Stimulated activated CD4-positive, alpha-beta T cell treated with anti-CD3 and anti-CD28 coated beads, Interleukin-1b, Interleukin-23, amount 100 ng/mL, for 4 hours (primary cell): ENCODE measurements around the gene NUP98.
"Not testable (repeated sequence)": the region's sequence is repeated elsewhere in the genome, so short reads cannot be mapped to it uniquely, and the experiment has no call there.

Experiments
- DNase-seq, 2 donors: peaks; one replicate each; pipeline ENCODE4 v3.0.0-alpha.2; 2020; ENCODE audit warnings: low read depth in 2 of 2

NUP98 gene

DNA sequence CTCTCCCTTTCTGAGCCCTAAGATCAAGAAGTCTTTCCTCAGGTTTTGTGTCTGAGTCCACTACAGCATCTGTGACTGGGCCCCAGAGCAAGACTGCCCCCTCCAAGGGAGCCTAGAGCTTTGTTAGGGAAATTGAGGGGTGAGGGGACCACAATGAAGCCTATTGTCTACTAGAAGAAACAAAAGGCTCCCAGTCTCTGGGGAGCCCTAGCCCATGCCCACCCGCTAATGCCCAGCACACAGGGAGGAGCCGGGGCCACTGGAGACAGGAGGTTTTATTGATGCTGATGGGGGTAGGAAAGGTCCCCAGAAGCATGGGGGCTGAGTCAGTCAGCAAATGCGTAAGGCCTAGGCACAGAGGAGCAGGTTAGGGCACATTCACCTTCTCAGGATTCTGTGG, 29.4 kb upstream of the NUP98 start:
- DNase-seq, result no peak

DNA sequence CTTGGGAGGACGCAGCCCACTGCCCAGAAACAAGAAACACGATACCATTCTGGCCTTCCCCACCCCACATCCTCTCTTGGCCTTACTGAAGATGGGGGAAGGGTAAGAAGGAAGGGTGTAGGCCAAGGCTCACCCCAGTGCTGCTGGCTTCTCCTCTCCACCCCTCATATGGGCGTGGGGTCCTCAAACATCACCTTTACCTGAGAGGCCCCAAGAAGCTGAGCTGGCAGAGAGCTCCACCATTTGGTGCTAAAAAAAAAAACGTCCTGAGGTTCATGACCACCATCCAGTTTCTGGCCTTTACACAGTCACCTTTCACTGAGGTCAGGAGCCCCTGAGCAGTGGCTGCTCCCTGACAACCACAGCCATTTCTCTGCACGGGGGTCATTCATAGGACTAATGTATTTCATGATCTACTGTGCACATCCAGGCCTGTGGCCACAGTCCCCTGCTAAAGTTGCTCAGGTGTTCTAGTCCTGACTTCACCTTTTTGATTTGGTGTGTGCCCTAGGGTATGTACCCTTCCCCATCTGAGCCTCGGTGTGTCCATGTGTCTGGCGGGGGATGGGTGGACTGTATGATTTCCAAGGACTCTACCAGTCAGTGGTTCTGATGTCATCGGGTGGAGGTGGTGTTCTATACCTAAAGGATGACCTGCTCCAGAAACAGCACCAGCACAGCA, 28.3 kb upstream of the NUP98 start:
- no peak for DNase-seq

DNA sequence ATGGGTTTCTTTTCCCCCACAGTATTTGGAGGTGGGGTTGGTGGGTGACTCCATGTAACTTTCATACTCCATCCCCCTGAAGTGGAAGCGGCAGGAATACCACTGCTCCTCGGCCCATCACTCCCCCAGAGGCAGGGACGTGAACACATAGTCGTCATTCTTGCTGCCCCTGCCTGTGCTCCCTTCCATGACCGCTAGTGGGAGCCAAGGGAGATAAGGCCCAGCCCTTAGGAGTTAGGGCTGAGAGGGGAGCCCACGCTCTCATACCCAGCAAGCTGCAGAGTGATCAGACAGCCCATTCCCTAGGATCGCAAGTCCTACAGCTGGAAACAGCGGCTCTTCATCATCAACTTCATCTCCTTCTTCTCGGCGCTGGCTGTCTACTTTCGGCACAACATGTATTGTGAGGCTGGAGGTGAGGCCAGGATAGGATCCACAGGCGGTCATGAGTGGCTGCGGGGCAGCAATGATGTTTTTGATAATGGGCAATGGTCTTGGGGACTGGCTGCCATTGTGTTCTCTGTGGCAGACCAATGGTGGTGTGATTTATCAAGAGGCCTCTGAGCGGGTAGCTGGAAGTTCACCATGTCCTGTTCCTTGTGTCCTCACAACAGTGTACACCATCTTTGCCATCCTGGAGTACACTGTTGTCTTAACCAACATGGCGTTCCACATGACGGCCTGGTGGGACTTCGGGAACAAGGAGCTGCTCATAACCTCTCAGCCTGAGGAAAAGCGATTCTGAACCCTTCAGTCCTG, 27.5 kb upstream of the NUP98 start:
- DNase-seq, result peak; percentile 74 to 77

DNA sequence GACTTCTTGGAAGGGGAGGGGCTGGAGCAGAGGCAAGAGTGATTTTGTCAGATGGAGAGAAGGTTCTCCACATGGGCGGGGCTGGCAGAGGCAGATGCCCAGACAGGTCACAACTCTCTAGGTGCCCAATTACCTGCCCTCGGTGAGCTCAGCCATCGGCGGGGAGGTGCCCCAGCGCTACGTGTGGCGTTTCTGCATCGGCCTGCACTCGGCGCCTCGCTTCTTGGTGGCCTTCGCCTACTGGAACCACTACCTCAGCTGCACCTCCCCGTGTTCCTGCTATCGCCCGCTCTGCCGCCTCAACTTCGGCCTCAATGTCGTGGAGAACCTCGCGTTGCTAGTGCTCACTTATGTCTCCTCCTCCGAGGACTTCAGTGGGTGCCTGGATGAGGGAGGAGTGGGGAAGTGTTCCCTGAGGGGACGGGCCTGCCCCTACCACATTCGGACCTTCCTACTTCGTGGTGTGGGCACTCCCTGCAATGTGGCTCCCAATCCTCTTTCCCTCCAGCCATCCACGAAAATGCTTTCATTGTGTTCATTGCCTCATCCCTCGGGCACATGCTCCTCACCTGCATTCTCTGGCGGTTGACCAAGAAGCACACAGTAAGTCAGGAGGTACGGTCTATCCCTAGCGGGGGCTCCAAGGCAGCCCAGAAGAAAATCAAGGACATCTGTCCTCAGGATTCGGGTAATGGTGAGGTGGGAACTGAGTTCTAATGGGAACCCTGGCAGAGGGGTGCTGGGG, 26.6 kb upstream of the NUP98 start:
- no peak for DNase-seq

DNA sequence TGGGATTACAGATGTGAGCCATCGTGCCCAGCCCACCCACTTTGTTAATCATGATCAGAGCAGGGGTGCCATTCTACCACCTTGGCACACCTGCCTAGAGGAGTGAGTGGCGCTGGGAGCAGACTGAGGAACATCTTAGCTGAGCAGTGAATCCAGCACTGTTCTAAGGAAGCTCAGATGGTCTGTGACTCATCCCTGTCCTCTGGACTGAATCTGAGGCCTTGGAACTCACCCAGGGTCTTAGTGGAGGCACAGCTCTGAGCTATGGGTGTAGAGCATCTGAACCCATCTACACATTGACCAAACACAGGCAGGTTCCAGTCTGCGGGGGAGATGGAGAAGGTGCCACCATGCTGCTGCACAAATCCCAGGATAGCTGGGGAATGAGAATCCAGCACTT, 25.9 kb upstream of the NUP98 start:
- DNase-seq, result no peak

DNA sequence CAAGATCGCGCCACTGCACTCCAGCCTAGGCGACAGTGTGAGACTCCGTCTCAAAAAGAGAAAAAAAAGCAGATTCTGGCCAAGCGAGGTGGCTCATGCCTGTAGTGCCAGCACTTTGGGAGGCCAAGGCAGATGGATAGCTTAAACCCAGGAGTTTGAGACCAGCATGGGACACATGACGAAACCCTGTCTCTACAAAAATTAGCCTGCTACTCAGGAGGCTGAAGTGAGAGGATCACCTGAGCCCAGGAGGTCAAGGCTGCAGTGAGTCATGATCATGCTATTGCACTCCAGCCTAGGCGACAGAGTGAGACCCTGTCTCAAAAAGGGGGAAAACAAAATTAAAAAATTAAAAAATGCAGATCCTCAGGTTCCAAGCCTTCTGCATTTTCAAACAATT, 25.0 kb upstream of the NUP98 start:
- no peak for DNase-seq

DNA sequence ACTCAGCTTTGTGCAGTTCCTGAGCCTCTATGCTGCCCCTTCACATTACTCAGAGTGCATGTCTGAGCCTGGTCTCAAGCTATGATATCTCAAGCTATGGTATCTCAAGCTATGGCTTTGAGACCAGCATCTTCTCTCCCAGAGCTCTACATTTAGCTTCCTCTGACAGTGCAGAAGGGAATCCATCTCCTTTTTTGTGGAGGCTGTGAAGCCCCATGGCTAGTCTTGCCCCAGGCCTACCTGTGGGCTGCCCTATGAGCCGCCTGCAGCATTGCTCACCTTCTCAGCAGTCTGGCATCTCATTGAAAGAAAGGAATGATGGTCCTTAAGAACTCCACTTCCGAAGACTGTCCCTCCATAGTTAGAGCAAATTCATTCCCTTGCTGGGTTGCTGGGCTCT, 23.6 kb upstream of the NUP98 start:
- DNase-seq, result no peak

DNA sequence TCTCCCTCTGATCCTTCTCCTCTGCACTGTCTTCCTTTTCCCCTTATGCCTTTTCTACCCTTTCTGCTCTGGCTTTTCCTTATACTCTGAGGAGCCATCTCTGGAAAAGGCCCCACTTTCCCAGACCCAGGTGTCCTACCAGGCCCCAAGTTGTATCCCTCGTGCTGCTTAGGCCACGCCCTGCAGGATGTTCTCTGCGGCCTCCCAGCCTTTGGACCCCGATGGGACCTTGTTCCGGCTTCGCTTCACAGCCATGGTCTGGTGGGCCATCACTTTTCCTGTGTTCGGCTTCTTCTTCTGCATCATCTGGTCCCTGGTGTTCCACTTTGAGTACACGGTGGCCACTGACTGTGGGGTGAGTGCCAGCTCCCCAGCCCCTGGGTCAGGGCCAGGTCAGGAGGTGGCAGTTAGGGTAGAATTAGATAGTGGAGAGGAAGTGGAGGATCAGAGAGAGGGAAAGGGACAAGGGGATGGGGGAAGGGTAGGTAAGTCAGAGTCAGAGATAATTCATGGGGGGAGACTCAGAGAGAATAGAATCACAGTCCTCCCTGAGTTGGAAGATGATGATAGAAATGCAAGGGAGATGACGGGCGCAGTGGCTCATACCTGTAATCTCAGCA, 19.9 kb upstream of the NUP98 start:
- DNase-seq, result no peak

DNA sequence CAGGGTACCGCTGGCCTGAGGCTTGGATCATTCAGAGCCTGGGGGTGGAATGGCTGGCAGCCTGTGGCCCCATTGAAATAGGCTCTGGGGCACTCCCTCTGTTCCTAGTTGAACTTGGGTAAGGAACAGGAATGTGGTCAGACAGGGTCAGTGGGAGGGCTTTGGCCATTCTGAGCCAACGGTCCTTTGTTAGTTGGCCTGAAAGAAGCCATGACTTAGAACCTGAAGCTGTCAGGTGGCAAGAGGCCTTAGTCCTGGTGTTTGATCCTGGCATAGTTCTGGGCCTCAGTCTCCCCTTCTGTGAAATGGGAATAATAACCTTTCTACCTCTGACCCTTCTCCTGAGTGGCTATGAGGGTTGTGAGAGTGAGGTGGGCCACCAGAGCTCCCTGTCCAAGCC, 19.3 kb upstream of the NUP98 start:
- DNase-seq, result no peak

DNA sequence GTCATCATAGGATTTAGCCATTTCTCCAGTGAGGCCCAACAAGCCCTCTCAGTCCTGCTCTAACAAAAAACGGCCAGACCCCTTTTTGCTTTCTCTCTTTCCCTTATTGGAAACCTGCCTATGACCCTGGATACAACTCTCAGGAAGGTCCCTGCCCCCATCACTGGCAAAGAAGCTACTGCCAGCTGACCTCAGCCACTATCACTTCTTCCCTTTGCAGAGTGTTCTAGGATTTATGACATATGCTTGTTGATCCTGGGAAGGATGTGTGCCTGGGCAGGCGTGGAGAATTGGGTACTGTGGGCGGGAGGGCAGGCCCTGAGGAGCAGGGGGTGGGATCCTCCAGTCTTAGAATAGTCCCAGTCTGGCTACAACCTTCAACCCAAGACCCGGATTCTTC, 18.5 kb upstream of the NUP98 start:
- DNase-seq, result no peak

DNA sequence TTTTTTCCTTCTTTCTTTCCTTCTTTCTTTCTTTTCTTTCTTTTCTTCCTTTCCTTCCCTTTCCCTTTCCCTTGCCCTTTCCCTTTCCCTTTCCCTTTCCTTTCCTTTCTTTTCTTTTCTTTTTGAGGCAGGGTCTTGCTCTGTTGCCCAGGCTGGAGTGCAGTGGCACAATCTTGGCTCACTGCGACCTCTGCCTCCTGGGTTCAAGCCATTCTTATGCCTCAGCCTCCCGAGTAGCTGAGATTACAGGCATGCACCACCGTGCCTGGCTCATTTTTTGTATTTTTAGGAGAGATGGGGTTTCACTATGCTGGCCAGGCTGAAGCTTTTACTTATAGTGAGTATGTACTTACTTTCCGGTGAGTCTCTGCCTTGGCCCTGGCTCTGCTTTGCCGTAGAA, 17.5 kb upstream of the NUP98 start:
- DNase-seq, result not testable (repeated sequence)

DNA sequence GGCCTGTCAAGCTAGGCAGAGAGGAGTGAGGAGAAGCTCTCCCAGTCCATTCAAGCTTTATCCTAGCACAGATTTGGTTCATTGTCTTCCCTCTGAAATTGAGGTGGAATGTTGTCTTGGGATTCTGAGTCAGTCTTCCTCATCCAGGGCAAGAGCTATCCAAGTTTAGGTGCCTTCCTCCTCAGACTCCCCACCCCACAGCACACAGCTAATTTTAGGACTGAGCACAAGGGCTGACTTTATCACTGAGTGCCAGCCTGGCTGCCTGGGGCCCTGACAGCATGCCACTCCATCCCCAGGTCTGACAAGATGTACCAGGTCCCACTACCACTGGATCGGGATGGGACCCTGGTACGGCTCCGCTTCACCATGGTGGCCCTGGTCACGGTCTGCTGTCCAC, 13.6 kb upstream of the NUP98 start:
- no peak for DNase-seq

DNA sequence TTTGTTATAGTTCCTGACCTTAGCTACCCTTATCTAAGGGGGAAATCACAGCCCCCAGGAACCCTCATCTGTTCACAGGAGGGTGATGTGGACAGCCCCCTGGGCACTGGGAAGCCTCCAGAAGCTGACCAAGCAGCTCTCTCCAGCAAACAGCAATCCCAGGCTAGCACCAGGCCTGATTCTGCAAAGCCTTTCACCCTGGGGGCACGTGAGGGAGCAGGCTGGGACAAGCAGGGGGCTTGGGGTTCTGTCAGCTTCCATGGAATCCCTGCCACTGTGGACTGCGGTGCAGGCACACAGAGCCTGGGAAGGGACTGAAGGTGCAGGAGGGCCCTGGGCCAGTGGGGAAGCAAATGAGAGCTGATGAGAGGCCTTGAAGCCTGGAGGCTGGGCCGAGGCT, 13.1 kb upstream of the NUP98 start:
- DNase-seq, result no peak

DNA sequence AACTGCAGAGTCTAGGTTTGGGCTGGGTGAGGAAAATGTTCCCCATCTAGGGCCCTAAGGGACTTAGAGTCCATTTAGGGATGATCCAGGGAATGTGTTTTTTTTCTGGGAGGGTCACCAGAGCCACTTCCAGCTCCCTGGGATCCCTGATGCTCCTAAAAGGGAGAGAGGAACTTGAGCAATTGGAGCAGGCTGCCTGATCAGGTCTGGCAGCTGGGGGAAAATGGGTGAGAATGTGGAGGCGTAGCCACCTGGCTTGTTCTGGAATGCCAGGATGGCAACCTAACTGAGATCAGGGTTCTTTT, 12.2 kb upstream of the NUP98 start:
- DNase-seq, result no peak

DNA sequence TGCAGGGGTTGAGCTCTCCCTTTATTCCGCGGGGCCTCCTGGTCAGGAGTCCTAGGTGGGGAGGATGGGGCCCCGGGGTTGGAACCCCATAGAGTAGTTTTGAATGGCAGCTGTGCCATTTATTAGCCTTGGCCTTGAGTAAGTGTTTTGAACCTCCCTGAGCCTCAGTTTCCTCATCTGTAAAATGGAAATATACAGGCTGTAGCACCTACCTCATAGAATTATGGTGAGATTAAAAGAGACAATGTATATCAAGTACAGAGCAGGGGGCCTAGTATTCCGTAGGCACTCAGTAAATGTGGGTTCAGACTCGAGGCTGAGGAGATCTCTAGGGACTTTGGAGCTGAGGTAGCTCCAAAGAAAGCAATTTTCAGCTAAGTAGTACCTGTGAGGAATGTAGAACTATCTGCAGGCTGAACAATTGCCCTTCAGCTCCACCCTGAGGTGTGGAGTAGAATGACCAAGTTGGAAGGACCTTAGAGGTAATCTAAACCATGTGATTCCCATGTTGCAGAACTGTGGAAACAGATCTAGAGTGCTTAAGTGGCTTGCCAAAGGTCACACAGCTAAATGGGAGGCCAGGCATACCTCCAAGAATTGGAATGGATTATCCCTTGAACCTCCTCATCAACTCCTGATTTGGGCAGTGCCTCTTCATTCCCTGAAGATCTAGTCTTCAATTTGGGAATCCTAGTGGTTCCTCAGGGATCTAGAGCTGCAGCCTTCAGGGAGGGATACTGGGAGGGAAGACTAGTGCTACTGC, 11.7 kb upstream of the NUP98 start:
- DNase-seq, result no peak

DNA sequence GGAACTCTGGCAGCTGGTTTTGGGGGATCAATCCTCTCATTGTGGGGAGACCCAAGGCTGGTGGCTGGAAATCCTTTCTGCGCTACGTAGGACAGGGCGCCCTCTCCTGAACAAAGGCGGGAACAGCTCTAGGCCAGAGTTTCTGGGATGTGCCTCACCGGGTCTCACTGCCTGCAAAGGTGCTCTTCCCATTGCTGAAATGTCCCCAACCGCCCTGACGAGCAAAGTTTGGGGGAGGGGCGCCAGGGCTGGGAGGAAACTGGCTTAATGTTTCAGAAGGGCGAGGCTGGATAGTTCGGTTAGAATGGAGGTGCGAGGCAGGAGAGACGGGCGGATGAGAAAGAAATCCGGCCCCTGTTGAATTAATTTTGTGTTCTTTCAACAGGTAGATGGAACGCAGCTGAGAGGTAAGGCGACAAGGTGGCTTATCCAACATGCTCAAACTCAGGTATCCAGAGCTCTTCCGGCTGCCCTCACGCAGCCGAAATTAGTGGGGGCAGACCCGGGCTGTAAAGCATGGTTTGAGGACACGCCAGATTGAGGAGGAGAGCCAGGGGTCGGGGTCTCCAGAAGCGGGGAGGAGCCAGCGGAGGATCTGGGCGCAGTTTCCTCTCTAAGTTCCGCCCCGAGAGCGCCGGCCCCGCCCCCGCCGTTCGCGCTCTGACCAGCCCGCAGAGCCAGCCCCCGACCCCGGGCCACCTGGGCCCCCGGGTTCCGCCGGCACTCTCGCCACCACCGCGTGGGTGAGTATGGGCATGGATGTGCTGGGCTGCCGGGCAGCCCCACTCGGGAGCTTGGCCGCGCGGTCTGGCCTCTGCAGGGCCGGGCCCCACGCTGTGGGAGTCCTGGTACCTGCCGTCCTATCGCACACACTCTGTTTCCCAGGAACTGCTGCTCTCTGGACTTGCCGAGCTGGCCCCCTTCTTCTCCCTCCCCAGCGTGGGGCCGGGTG, 10.8 kb upstream of the NUP98 start, which contains the start of gene PGAP2:
Gene PGAP2 (plus strand): TSS at position 652 of the 952 bp plus-strand sequence. CDS start 2,700 bp downstream, outside the sequence.
- peak; percentile 41 to 61 for DNase-seq

DNA sequence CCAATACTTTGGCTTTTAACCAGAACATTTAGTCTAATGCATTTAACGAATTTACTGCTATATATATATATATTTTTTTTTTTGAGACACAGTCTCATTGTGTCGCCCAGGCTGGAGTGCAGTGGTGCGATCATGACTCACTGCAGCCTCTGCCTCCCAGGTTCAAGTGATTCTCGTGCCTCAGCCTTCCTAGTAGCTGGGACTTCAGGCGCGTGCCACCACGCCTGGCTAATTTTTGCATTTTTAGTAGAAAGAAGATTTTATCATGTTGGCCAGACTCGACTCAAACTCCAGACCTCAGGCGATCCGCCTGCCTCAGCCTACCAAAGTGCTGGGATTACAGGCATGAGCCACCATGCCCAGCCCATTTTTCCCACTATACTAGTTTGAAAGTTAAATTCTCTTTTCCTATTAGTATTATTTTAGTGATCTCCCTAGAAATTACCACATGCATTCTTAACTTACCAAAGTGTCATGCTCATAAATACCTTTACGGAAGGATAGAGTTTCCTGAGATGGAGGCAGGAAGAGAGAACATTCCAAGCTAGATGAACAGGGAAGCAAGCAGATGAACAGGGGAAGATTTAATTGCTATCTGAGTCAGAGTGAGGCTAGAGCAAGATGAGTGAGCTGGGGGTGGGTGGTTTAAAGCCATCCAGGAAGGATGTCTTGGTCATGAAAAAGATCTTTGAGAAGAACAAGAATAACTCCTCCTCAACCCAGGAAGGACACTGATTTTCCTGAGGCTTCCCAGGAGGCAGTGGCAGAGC, 6.6 kb upstream of the NUP98 start:
- no peak for DNase-seq

DNA sequence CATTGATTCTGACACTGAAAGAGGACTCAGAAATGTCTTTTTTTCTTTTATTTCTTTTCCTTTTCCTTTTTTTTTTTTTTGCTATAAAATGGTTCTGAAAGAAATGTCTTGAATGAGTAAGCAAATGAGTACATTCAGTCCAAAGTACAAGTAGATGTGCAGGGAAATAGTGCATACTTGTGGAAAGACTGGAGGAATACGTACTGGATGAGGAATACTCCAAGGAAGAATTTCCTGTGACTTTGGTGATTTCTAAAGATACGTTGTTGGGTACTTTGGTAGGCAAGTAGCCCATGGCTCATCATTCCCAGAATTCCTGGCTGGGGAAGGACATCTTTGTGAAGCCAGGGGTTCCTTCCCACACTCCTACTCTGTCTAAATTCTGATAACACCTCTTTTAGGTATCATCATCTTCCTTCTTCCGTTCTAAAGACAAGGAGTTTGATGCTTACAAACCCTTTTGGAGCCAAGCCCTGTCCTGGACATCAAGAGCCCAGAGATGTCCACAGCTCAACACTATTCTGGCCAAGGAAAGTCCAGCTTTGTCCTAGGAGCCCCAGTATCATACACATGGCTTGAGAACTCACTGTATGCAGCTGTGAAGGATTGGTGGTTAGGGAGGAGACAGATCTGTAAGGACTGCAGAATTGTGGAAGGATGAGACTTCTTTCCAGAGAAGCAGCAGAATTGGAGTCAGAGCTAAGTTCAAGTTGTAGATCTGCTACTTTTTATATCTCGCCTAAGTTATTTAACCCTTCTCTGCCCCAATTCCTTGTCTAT, 4.8 kb upstream of the NUP98 start:
- DNase-seq, result no peak

DNA sequence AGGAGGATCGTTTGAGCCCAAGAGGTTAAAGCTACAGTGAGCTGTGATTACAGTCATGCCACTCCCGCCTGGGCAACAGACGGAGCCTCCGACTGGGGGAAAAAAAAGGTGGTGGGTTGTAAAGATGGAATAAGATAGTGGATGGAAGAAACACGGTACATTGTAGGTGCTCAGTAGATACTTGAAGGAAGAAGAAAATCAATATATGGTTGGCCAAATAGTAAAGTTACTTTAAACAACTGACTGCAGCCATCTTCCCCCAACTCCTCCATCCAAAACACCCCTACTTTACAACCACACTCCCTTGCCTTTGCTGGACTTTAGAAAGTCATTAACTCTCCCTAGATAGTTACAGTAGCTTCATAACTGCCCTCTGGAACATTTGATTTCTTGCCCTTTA, 2.5 kb upstream of the NUP98 start:
- no peak for DNase-seq
